Hepatocyte (in vitro differentiated cells): ENCODE results near the gene FRMPD4. TPM values are rescaled to one million over a fixed set of nuclear protein-coding genes. Genes with fewer than 3 reads are reported as not detected.

Source experiments
- DNase-seq: peaks from one replicate; pipeline ENCODE4 v3.0.0-alpha.2; 2016; ENCODE audit warnings: low spot score
- H2AFZ ChIP-seq: fragments of 200-600 bp; sonication (generic); 2 replicates; pipeline ENCODE4 v1.6.0; 2016; ENCODE audit warnings: antibody characterized with exemption, mild to moderate bottlenecking
- H3K27ac ChIP-seq: fragments of 200-600 bp; sonication (generic); 2 replicates; pipeline ENCODE4 v1.5.1; 2016; ENCODE audit warnings: mild to moderate bottlenecking
- H3K27me3 ChIP-seq: fragments of 200-600 bp; sonication (generic); 2 replicates; pipeline ENCODE4 v1.6.1; 2016
- H3K36me3 ChIP-seq: fragments of 200-600 bp; sonication (generic); replicated peaks from 2 replicates; pipeline ENCODE4 v1.5.1; 2016; ENCODE audit warnings: low read depth; ENCODE audit not compliant: insufficient read depth
- H3K4me1 ChIP-seq: fragments of 200-600 bp; sonication (generic); 2 replicates; pipeline ENCODE4 v1.5.1; 2016; ENCODE audit warnings: mild to moderate bottlenecking, moderate library complexity; ENCODE audit not compliant: insufficient read depth
- H3K4me2 ChIP-seq: fragments of 200-600 bp; sonication (generic); 2 replicates; pipeline ENCODE4 v1.6.0; 2016
- H3K4me3 ChIP-seq: fragments of 200-600 bp; sonication (generic); 2 replicates; pipeline ENCODE4 v1.5.1; 2016; ENCODE audit warnings: mild to moderate bottlenecking
- H3K79me2 ChIP-seq: fragments of 200-600 bp; sonication (generic); 2 replicates; pipeline ENCODE4 v1.6.0; 2017; ENCODE audit warnings: mild to moderate bottlenecking
- H3K9me2 ChIP-seq: fragments of 200-600 bp; sonication (generic); replicated peaks from 2 replicates; pipeline ENCODE4 v1.6.0; 2017; ENCODE audit warnings: mild to moderate bottlenecking; ENCODE audit not compliant: insufficient read depth
- H3K9me3 ChIP-seq: fragments of 200-600 bp; sonication (generic); 2 replicates; pipeline ENCODE4 v1.5.1; 2016; ENCODE audit warnings: low read depth, mild to moderate bottlenecking
- H4K20me1 ChIP-seq: fragments of 200-600 bp; sonication (generic); 2 replicates; pipeline ENCODE4 v1.6.0; 2016; ENCODE audit warnings: mild to moderate bottlenecking; ENCODE audit not compliant: insufficient read depth, poor library complexity, severe bottlenecking
- EZH2 ChIP-seq: fragments of 200-600 bp; sonication (generic); IDR thresholded peaks from 2 replicates; pipeline ENCODE4 v1.6.1; 2016; ENCODE audit warnings: antibody characterized with exemption, mild to moderate bottlenecking, borderline replicate concordance
- EZH2phosphoT487 ChIP-seq: fragments of 200-600 bp; sonication (generic); IDR thresholded peaks from one replicate; pipeline ENCODE4 v1.6.1; 2018; ENCODE audit warnings: antibody characterized with exemption, mild to moderate bottlenecking, low read depth, moderate library complexity; ENCODE audit not compliant: unreplicated experiment, severe bottlenecking
- WGBS: methylation state at CpG from one replicate; pipeline ENCODE4 v1.1.6; 2016; ENCODE audit warnings: low lambda C conversion rate; ENCODE audit errors: missing lambda C conversion rate; 5-methylcytosine and 5-hydroxymethylcytosine counted together
- polyA plus RNA-seq: library from polyadenylated mRNA; unstranded; fragments of >200 nt; fragmentation: Nextera tagmentation; extraction: Ambion mirVana; gene quantifications from 2 replicates; pipeline ENCODE4 v1.2.1, GENCODE V29; 2016
- total RNA-seq: library from RNA; depleted of rRNA; stranded (reverse); fragments of >200 nt; gene quantifications from 2 replicates; pipeline ENCODE4 v1.2.3, GENCODE V29; 2014
- TF ChIP-seq, protein P1 (sequence below): fragments of 200-600 bp; sonication (generic); IDR thresholded peaks from 2 replicates; pipeline ENCODE4 v1.5.1; 2016; ENCODE audit warnings: antibody characterized with exemption, mild to moderate bottlenecking; ENCODE audit not compliant: poor library complexity

The FRMPD4 gene
- total and polyA plus RNA-seq, 2 experiments from 2014 or later = 0.23 TPM; not detected in 1

GRCh38 chrX:12269484-12269883, 131.2 kb downstream of the FRMPD4 start:
- H3K4me1 ChIP-seq = no peaks in the 10 kb centered on the region
- no peaks in the 10 kb centered on the region for H3K9me3 ChIP-seq
- no peak overlapping the region for H3K4me2 ChIP-seq
- WGBS = 65% methylated on average over 2 of the region's 2 CpGs
- no peak overlapping the region for H2AFZ ChIP-seq
- no peak overlapping the region for H3K4me3 ChIP-seq
- no peaks in the 10 kb centered on the region for H3K9me2 ChIP-seq
- no peaks in the 10 kb centered on the region for H3K79me2 ChIP-seq
- no peak for TF ChIP-seq EZH2
- TF ChIP-seq, protein P1, sequence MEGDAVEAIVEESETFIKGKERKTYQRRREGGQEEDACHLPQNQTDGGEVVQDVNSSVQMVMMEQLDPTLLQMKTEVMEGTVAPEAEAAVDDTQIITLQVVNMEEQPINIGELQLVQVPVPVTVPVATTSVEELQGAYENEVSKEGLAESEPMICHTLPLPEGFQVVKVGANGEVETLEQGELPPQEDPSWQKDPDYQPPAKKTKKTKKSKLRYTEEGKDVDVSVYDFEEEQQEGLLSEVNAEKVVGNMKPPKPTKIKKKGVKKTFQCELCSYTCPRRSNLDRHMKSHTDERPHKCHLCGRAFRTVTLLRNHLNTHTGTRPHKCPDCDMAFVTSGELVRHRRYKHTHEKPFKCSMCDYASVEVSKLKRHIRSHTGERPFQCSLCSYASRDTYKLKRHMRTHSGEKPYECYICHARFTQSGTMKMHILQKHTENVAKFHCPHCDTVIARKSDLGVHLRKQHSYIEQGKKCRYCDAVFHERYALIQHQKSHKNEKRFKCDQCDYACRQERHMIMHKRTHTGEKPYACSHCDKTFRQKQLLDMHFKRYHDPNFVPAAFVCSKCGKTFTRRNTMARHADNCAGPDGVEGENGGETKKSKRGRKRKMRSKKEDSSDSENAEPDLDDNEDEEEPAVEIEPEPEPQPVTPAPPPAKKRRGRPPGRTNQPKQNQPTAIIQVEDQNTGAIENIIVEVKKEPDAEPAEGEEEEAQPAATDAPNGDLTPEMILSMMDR = no peak
- no peak for TF ChIP-seq EZH2phosphoT487
- no peak overlapping the region for H3K27ac ChIP-seq
- no peaks in the 10 kb centered on the region for H3K36me3 ChIP-seq
- no peaks in the 10 kb centered on the region for H4K20me1 ChIP-seq
- DNase-seq = no peak
- H3K27me3 ChIP-seq = no peaks in the 10 kb centered on the region

DNA sequence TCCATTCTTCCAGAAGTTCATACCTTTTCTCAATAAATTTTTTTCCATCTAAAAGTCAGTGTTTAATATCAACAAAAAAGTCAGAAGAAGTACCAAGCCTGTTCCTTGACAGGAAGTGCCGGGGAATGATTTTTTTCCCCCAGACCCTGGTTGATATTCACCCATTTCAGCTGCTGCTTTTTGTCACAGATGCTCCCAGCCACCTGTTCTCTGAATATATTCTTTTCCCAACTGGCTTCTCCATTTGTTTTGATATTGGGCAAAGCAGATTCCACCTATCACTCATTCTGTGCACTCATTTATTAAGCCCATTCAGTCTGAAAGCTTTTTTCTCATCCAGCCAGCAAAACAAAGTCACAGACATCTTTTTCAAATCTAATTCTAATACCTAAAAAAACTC, 139.9 kb downstream of the FRMPD4 start:
- WGBS = 81% methylated on average over 1 of the region's 1 CpG
- H4K20me1 ChIP-seq = no peaks in the 10 kb centered on the region
- H3K9me3 ChIP-seq = no peaks in the 10 kb centered on the region
- H3K36me3 ChIP-seq = no peaks in the 10 kb centered on the region
- no peak for DNase-seq
- no peak overlapping the region for H3K4me2 ChIP-seq
- TF ChIP-seq EZH2phosphoT487 (no peak), EZH2 (no peak)
- TF ChIP-seq, protein P1 = no peak
- no peaks in the 10 kb centered on the region for H3K27me3 ChIP-seq
- no peaks in the 10 kb centered on the region for H3K9me2 ChIP-seq
- H3K4me3 ChIP-seq = no peak overlapping the region
- no peaks in the 10 kb centered on the region for H3K79me2 ChIP-seq
- H2AFZ ChIP-seq = no peak overlapping the region
- H3K4me1 ChIP-seq = no peaks in the 10 kb centered on the region
- no peak overlapping the region for H3K27ac ChIP-seq

DNA sequence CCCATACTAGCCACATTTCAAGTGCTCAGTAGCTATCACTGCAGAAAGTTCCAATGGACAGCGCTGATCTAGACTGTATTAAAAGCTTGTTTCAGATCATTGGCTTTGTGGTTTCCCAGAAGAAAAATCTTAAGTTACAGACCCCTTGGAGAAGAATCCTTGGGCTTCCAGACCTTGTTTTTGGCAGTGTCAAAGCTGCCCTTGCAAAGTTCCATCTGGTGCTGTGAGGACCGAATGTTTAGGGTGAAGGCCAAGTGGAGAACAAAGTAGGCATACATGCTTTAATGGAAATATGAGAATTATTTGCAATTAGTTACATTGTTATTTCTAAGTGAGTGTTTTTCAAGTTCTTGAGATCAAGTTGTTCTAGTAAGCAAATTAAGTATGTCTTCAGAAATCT, 144.7 kb downstream of the FRMPD4 start:
- Histone ChIP-seq H3K4me1 (no peaks in the 10 kb centered on the region), H3K27me3 (no peaks in the 10 kb centered on the region), H3K4me3 (no peak overlapping the region), H3K4me2 (no peak overlapping the region), H2AFZ (no peak overlapping the region), H3K9me2 (no peaks in the 10 kb centered on the region), H3K9me3 (no peaks in the 10 kb centered on the region), H3K27ac (no peak overlapping the region), H3K36me3 (no peaks in the 10 kb centered on the region), H4K20me1 (no peaks in the 10 kb centered on the region), H3K79me2 (no peaks in the 10 kb centered on the region)
- 77% methylated on average over 2 of the region's 2 CpGs for WGBS
- TF ChIP-seq EZH2phosphoT487 = no peak
- no peak for TF ChIP-seq EZH2
- TF ChIP-seq, protein P1 = no peak
- no peak for DNase-seq
